ENCODE measurements around the gene ZNF768.
"Not testable (repeated sequence)": the region's sequence is repeated elsewhere in the genome, so short reads cannot be mapped to it uniquely, and the experiment has no call there.

ZNF768 gene

DNA sequence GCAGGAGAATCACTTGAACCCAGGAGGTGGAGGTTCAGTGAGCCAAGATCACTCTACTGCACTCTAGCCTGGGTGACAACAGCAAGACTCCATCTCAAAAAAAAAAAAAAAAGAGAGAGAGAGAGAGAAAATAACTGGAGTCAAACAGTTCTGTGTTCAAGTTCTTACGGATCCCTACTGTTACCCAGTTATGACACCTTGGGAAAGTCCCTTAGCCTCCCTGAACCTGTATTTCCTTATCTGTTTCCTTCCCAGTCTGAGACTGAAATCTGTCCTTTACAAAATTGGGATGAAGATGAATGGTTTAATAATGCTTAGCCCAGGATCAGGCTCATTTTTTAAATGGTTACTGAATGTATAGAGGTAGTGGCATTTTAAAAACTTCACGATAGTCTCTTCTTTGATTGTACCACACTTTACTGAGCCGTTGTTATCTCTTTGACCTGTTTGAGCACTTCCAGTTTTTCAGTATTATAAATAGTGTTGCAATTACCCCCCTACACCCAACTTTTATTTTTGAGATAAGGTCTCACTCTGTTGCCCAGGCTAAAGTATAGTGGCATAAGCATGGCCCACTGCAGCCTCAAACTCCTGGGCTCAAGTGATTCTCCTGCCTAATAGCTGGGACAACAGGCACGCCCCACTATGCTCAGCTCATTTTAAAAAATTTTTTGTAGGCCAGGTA, 17.1 kb downstream of the ZNF768 start:
- no peak for DNase-seq (ENCODE audit: low spot score)

DNA sequence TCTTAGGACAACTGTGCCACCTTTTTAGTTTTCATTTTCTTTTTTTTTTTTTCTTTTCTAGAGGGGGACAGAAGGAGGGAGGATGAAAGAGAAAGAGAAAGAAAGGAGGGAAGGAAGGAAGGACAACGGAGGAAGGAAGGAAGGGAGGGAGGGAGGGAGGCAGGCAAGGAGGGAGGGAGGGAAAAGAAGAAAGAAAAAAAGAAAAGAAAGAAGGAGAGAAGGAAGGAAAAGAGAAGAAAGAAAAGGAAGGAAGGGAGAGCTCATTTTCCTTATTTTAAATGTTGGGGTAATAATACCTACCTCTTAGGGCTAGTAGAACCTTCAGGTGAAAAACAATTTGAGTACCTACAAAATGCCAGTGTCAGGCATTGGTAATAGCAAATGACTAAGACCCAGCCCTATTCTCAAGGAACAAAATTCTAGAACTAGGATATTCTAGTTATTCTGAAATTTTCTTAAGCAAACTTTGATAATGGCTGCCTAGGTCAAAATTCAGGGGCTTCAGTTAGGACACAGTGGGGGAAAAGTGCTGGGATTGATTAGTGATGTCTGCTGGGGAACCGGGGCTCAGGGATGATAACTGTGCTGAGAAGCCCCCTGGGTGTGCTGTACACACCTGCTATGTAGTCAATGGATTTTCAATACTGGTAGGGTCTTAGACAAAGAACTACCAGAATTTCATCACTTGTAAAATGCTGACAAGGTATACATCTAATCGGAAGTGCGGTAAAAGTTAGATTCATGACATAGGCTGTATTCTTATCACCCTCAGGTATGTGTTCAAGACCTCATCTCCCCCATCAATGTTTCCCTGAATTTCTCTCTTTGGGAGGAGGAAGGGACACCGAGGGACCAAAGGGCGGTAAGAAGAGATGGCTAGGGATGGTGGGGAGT, 22.7 kb downstream of the ZNF768 start:
- no peak for DNase-seq (ENCODE audit: low spot score)

- peak; percentile 41 for DNase-seq (ENCODE audit: low spot score)
These were observed 27.1 kb downstream of the ZNF768 start for GRCh38 chr16:30499284-30499683.

DNA sequence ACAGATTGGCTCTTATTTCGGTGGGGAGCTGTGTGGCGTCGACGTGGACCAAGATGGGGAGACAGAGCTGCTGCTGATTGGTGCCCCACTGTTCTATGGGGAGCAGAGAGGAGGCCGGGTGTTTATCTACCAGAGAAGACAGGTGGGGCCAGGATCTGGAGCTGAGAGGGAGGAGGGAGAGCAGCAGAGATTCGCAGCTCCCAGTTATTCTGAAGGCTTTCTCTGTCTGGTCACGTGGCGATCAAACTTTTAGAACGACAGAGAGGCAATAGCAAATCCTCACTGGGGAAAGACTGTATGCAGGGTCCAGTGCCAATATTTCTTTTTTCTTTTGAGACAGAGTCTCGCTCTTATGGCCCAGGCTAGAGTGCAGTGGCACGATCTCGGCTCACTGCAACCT, 31.7 kb downstream of the ZNF768 start:
- DNase-seq (ENCODE audit: low spot score) = no peak

GRCh38 chr16:30493941-30494488, 32.4 kb downstream of the ZNF768 start:
- no peak for DNase-seq (ENCODE audit: low spot score)

DNA sequence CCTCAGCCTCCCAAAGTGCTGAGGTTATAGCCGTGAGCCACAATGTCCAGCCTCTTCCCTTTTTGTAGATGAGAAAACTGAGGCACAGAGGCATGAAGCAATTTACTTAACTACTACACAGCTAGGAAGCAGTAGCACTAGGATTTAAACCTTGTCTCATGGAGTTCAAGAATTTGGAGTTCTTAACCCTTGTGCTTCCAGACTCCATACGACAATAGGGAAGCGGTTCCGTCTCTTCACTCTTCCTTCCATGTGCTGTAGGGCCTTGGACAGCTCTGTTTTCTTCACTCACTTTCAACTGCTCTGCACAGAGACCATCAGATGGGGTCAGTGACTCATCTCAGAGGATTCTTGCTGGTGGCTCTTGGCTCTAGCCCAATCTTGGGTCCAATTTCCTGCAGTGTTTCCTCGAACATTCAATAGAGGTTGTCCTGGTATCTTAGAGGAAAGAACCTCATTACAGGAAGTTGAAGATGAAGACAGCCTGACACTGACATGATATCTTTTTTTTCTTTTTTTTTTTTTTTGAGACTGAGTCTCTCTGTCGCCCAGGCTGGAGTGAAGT, 34.5 kb downstream of the ZNF768 start:
- DNase-seq (ENCODE audit: low spot score) = no peak

GRCh38 chr16:30491229-30491628, 35.1 kb downstream of the ZNF768 start:
- DNase-seq (ENCODE audit: low spot score) = no peak

GRCh38 chr16:30490210-30490609, 36.2 kb downstream of the ZNF768 start:
- no peak for DNase-seq (ENCODE audit: low spot score)

DNA sequence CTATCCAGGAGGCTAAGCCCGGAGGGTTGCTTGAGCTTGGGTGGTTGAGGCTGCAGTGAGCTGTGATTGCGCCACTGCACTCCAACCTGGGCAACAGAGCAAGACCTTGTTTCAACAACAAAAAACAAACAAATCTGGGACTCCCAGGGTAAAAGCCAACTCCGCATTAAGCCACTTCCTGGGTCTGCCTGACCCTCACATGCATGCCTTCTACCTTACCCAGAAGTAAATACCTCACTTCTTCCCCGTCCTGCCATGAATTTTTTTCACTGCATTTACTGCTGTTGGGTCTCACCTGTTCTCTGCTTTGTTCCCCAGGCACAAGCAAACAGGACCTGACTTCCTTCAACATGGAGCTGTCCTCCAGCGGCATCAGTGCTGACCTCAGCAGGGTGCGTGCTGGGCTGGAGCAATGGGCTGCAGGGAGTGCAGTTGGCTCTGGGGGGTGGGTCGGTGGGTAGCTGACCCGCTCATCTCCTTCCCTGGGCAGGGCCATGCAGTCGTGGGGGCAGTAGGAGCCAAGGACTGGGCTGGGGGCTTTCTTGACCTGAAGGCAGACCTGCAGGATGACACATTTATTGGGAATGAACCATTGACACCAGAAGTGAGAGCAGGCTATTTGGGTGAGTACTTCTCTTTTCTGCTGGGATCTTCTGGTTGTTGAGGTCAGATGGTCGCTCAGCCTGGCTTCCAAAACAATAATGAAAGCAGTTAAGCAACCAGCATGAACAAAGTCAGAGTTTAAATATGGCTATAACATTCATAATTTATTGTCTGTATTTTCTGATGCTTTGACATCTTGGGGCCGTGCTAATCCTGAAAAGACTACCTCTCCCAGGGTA, 37.4 kb downstream of the ZNF768 start:
- DNase-seq (ENCODE audit: low spot score) = no peak

DNA sequence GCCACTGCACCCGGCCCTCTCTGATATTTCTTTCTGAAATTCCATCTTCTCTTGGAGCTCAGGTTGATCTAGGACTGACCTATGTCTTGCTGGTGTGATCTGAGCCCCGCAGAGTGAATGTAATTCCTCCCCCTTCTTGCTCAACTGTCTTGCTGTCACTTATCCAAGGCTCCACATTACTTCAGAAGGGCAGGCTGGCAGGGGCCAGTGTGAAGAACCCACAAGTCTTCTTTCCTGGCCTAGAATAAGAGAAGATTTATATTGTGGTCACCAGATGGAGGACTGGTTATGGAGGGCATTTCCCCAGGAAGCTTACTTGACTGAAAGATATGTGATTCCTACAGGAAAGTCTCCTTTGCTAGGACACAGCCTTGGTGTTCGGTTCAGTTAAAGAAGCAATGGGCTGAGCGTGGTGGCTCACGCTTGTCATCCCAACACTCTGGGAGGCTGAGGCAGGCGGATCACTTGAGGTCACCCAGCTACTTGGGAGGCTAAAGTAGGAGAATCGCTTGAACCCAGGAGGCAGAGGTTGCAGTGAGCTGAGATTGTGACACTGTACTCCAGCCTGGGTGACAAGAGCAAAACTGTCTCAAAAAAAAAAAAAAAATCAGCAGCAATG, 40.4 kb downstream of the ZNF768 start:
- DNase-seq (ENCODE audit: low spot score) = no peak

GRCh38 chr16:30484887-30485286, 41.5 kb downstream of the ZNF768 start:
- DNase-seq (ENCODE audit: low spot score) = no peak

DNA sequence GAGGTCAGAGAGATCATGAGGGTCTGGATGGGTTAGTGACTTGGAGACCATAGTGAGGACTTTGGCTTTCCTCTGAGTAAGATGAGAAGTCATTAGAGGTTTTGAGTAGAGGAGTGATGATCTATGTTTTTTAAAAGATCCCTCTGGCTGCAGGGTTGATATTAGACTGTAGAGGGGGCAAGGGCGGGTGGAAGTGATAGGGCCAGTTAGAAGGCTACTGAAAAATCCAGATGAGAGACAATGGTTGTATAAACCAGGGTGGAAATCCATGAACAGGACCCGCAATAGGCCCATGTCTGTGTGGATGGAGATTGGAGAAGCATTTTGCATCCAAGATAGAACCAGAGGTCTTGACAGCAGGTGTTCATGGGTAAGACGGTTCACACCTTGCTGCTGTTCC, 44.0 kb downstream of the ZNF768 start:
- no peak for DNase-seq (ENCODE audit: low spot score)

DNA sequence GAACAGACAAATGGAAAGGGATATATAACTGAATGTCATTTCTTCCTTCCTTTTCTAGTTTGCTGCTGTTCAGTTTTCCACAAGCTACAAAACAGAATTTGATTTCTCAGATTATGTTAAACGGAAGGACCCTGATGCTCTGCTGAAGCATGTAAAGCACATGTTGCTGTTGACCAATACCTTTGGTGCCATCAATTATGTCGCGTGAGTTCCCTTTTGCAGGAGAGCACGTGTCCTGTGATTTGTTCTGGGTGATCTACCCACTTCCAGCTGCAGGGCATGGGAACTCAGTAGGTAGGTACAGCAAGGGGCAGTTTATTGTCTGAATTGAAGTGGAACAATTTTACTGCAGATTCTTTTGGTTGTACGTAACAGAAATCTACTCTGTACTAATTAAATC, 45.0 kb downstream of the ZNF768 start:
- DNase-seq (ENCODE audit: low spot score) = no peak

- DNase-seq (ENCODE audit: low spot score) = no peak
These were observed 47.4 kb downstream of the ZNF768 start for GRCh38 chr16:30478766-30479478.

- not testable (repeated sequence) for DNase-seq (ENCODE audit: low spot score)
These were observed 48.6 kb downstream of the ZNF768 start for GRCh38 chr16:30477773-30478172.

DNA sequence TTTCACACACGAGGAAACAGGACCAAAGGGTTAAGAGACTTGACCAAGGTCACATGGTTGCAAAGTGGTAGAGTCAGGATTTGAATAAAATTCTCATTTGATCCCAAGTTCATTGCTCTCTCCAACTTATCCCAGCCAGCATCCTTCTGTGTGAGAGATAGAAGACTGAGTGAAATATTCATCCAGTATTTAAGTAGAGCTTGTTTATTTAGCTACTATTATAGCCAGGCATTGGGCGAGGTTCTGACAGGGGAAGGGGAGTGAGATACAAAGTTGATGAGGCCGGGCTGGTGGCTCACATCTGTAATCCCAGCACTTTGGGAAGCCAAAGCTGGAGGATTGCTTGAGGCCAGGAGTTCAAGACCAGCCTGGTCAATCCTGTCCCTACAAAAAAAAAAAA, 49.4 kb downstream of the ZNF768 start:
- no peak for DNase-seq (ENCODE audit: low spot score)

GRCh38 chr16:30474684-30475083, 51.7 kb downstream of the ZNF768 start:
- DNase-seq (ENCODE audit: low spot score) = no peak

DNA sequence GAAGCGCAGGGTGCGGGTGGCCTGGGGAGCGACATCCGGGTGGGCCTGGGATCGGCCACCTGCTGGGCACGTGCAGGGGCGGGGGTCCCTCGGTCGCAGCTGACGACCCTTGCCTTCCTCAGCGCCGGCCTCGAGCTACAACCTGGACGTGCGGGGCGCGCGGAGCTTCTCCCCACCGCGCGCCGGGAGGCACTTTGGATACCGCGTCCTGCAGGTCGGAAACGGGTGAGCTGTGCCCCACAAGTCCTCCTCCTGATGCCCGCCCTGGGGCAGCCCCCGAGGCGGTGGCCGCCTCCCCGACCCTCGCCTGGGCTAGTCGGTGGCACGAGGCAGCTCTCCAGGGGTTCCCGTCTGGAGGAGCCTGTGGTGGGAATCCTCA, 52.3 kb downstream of the ZNF768 start:
- no peak for DNase-seq (ENCODE audit: low spot score)

All from cerebellar cortex (tissue), 1 donor.